ENCODE measurements around the gene CEP78.

Gene CEP78

GRCh38 chr9:78311075-78311474 is 75.2 kb downstream of the CEP78 start:
- Histone ChIP-seq H3K79me2 (ENCODE audit: insufficient read depth, low read length) (no peaks in the 10 kb centered on the region), H3K4me3 (ENCODE audit: low read length, poor library complexity, severe bottlenecking) (no peak overlapping the region), H3K9me2 (replicated peaks; ENCODE audit: low read depth, low read length) (no peaks in the 10 kb centered on the region), H3K9me3 (ENCODE audit: insufficient read depth, low read depth, low read length) (no peaks in the 10 kb centered on the region), H4K20me1 (ENCODE audit: insufficient read depth, low read length, poor library complexity, severe bottlenecking) (no peaks in the 10 kb centered on the region), H3K27me3 (ENCODE audit: insufficient read depth, low read length, poor library complexity, severe bottlenecking) (no peaks in the 10 kb centered on the region), H3F3A (ENCODE audit: low read depth) (no peaks in the 10 kb centered on the region), H3K9ac (ENCODE audit: low read depth, low read length, poor library complexity, severe bottlenecking) (no peak overlapping the region), H2AFZ (ENCODE audit: low read length) (no peak overlapping the region), H3K4me2 (ENCODE audit: low read depth, low read length, poor library complexity, severe bottlenecking) (no peak overlapping the region), H3K4me1 (ENCODE audit: insufficient read depth, low read length, poor library complexity, severe bottlenecking) (no peaks in the 10 kb centered on the region), H3K36me3 (ENCODE audit: insufficient read depth, low read length) (no peaks in the 10 kb centered on the region)
- TF ChIP-seq CTCF (conservative IDR thresholded peaks at IDR 0.05; ENCODE audit: low read length) (no peak), EZH2phosphoT487 (IDR thresholded peaks at IDR 0.05; ENCODE audit: borderline replicate concordance) (no peak)

GRCh38 chr9:78311886-78312524 is 76.1 kb downstream of the CEP78 start:
- no peak overlapping the region for H2AFZ ChIP-seq (ENCODE audit: low read length)
- no peak overlapping the region for H3K9ac ChIP-seq (ENCODE audit: low read depth, low read length, poor library complexity, severe bottlenecking)
- H4K20me1 ChIP-seq (ENCODE audit: insufficient read depth, low read length, poor library complexity, severe bottlenecking) = no peaks in the 10 kb centered on the region
- H3F3A ChIP-seq (ENCODE audit: low read depth) = no peaks in the 10 kb centered on the region
- TF ChIP-seq EZH2phosphoT487 (IDR thresholded peaks at IDR 0.05; ENCODE audit: borderline replicate concordance) (no peak), CTCF (conservative IDR thresholded peaks at IDR 0.05; ENCODE audit: low read length) (no peak)
- H3K4me1 ChIP-seq (ENCODE audit: insufficient read depth, low read length, poor library complexity, severe bottlenecking) = no peaks in the 10 kb centered on the region
- no peaks in the 10 kb centered on the region for H3K9me3 ChIP-seq (ENCODE audit: insufficient read depth, low read depth, low read length)
- no peak overlapping the region for H3K4me2 ChIP-seq (ENCODE audit: low read depth, low read length, poor library complexity, severe bottlenecking)
- no peaks in the 10 kb centered on the region for H3K9me2 ChIP-seq (replicated peaks; ENCODE audit: low read depth, low read length)
- no peaks in the 10 kb centered on the region for H3K27me3 ChIP-seq (ENCODE audit: insufficient read depth, low read length, poor library complexity, severe bottlenecking)
- no peak overlapping the region for H3K4me3 ChIP-seq (ENCODE audit: low read length, poor library complexity, severe bottlenecking)
- H3K79me2 ChIP-seq (ENCODE audit: insufficient read depth, low read length) = no peaks in the 10 kb centered on the region
- no peaks in the 10 kb centered on the region for H3K36me3 ChIP-seq (ENCODE audit: insufficient read depth, low read length)

- Histone ChIP-seq H3K4me1 (ENCODE audit: insufficient read depth, low read length, poor library complexity, severe bottlenecking) (no peaks in the 10 kb centered on the region), H3K4me2 (ENCODE audit: low read depth, low read length, poor library complexity, severe bottlenecking) (no peak overlapping the region), H3F3A (ENCODE audit: low read depth) (no peaks in the 10 kb centered on the region), H3K79me2 (ENCODE audit: insufficient read depth, low read length) (no peaks in the 10 kb centered on the region), H3K9ac (ENCODE audit: low read depth, low read length, poor library complexity, severe bottlenecking) (no peak overlapping the region), H3K4me3 (ENCODE audit: low read length, poor library complexity, severe bottlenecking) (no peak overlapping the region), H3K27me3 (ENCODE audit: insufficient read depth, low read length, poor library complexity, severe bottlenecking) (no peaks in the 10 kb centered on the region), H3K36me3 (ENCODE audit: insufficient read depth, low read length) (no peaks in the 10 kb centered on the region), H3K9me3 (ENCODE audit: insufficient read depth, low read depth, low read length) (no peaks in the 10 kb centered on the region), H3K9me2 (replicated peaks; ENCODE audit: low read depth, low read length) (no peaks in the 10 kb centered on the region), H4K20me1 (ENCODE audit: insufficient read depth, low read length, poor library complexity, severe bottlenecking) (no peaks in the 10 kb centered on the region), H2AFZ (ENCODE audit: low read length) (no peak overlapping the region)
- no peak for TF ChIP-seq EZH2phosphoT487 (IDR thresholded peaks at IDR 0.05; ENCODE audit: borderline replicate concordance)
- no peak for TF ChIP-seq CTCF (conservative IDR thresholded peaks at IDR 0.05; ENCODE audit: low read length)
Measured at GRCh38 chr9:78314550-78314949, 78.7 kb downstream of the CEP78 start.

All from Loucy (cell line).